ENCODE results near the gene GRIN2C.

GRIN2C gene

GRCh38 chr17:74866198-74866835 lies 6.6 kb upstream of the GRIN2C start:
- no peak for ATAC-seq
- TF ChIP-seq CREB5 (CRISPR knock-in tag; IDR thresholded peaks at IDR 0.05; ENCODE audit: low read depth) (no peak), CSRNP3 (CRISPR knock-in tag; IDR thresholded peaks at IDR 0.05) (no peak), ZNF8 (CRISPR knock-in tag; IDR thresholded peaks at IDR 0.05) (no peak), ARNTL (CRISPR knock-in tag; IDR thresholded peaks at IDR 0.05; ENCODE audit: borderline replicate concordance, low read depth) (no peak), TSHZ2 (CRISPR knock-in tag; IDR thresholded peaks at IDR 0.05) (no peak), BACH2 (CRISPR knock-in tag; IDR thresholded peaks at IDR 0.05; ENCODE audit: borderline replicate concordance) (no peak)

GRCh38 chr17:74865504-74866197 lies 6.0 kb upstream of the GRIN2C start:
- TF ChIP-seq SNAI2 (CRISPR knock-in tag; IDR thresholded peaks at IDR 0.05), result no peak
- no peak for ATAC-seq

GRCh38 chr17:74864866-74865395 lies 5.2 kb upstream of the GRIN2C start:
- ATAC-seq, result peak; percentile 77

GRCh38 chr17:74864297-74864865 lies 4.7 kb upstream of the GRIN2C start:
- no peak for ATAC-seq
- TF ChIP-seq OSR1 (CRISPR knock-in tag; IDR thresholded peaks at IDR 0.05) (no peak), POU6F1 (CRISPR knock-in tag; IDR thresholded peaks at IDR 0.05; ENCODE audit: borderline replicate concordance, low read depth) (no peak), SNAI2 (CRISPR knock-in tag; IDR thresholded peaks at IDR 0.05) (no peak)

More at GRCh38 chr17:74864866-74865395, 5.2 kb upstream of the GRIN2C start:
- no peak for TF ChIP-seq ISL1 (CRISPR knock-in tag; IDR thresholded peaks at IDR 0.05)
- no peak for TF ChIP-seq PATZ1 (CRISPR knock-in tag; IDR thresholded peaks at IDR 0.05; ENCODE audit: borderline replicate concordance)
- no peak for TF ChIP-seq TOX (CRISPR knock-in tag; IDR thresholded peaks at IDR 0.05; ENCODE audit: borderline replicate concordance)
- TF ChIP-seq TCF4 (CRISPR knock-in tag; IDR thresholded peaks at IDR 0.05; ENCODE audit: borderline replicate concordance), result no peak
- TF ChIP-seq PPARA (CRISPR knock-in tag; IDR thresholded peaks at IDR 0.05; ENCODE audit: borderline replicate concordance), result no peak
- TF ChIP-seq ZNF565 (CRISPR knock-in tag; conservative IDR thresholded peaks at IDR 0.05; ENCODE audit: low read depth), result no peak
- TF ChIP-seq ZFP3 (CRISPR knock-in tag; IDR thresholded peaks at IDR 0.05), result no peak
